HepG2 (cell line): Measurements from ENCODE around the gene STUB1. TPM values are rescaled to one million over a fixed set of nuclear protein-coding genes. Genes with fewer than 3 reads are reported as not detected.
A peak's percentile ranks its signal among the peaks of the same experiment; 100 is the strongest.

Experiments used
- ARID5B ChIP-seq: IDR thresholded peaks from 2 replicates; pipeline ENCODE4 v1.4.0; 2020; ENCODE audit warnings: mild to moderate bottlenecking, missing genetic modification reagents
- GATAD2A ChIP-seq: IDR thresholded peaks from 2 replicates; pipeline ENCODE4 v1.6.1; 2016
- HNRNPLL ChIP-seq: fragments of 200-400 bp; formaldehyde crosslinking; IDR thresholded peaks from 2 replicates; pipeline ENCODE4 v1.6.1; 2017; ENCODE audit warnings: mild to moderate bottlenecking, low read depth, low read length; ENCODE audit not compliant: poor library complexity, severe bottlenecking
- LRRFIP1 ChIP-seq: sonication (generic); formaldehyde crosslinking; conservative IDR thresholded peaks from 2 replicates; pipeline ENCODE4 v1.4.0; 2020; ENCODE audit warnings: missing genetic modification reagents
- MEF2D ChIP-seq: sonication (generic); formaldehyde crosslinking; IDR thresholded peaks from 2 replicates; pipeline ENCODE4 v1.5.1; 2020; ENCODE audit warnings: mild to moderate bottlenecking, missing genetic modification reagents
- MXD3 ChIP-seq: IDR thresholded peaks from 2 replicates; pipeline ENCODE4 v1.6.1; 2016; ENCODE audit warnings: mild to moderate bottlenecking, missing biosample characterization, missing genetic modification reagents
- TBX2 ChIP-seq: sonication (generic); formaldehyde crosslinking; IDR thresholded peaks from 2 replicates; pipeline ENCODE4 v1.5.0; 2020; ENCODE audit warnings: missing genetic modification reagents, mild to moderate bottlenecking, borderline replicate concordance
- TERF1 ChIP-seq: sonication (generic); formaldehyde crosslinking; IDR thresholded peaks from 2 replicates; pipeline ENCODE4 v1.8.0; 2022; ENCODE audit warnings: mild to moderate bottlenecking, missing genetic modification reagents, moderate library complexity
- THRA ChIP-seq: sonication (generic); formaldehyde crosslinking; IDR thresholded peaks from 2 replicates; pipeline ENCODE4 v1.4.0; 2020; ENCODE audit warnings: missing genetic modification reagents, borderline replicate concordance
- ZNF430 ChIP-seq: sonication (generic); formaldehyde crosslinking; IDR thresholded peaks from 2 replicates; pipeline ENCODE4 v1.9.0; 2021; ENCODE audit warnings: mild to moderate bottlenecking, missing genetic modification reagents
- ZNF432 ChIP-seq: sonication (generic); formaldehyde crosslinking; IDR thresholded peaks from 2 replicates; pipeline ENCODE4 v1.5.0; 2020; ENCODE audit warnings: missing genetic modification reagents, mild to moderate bottlenecking, borderline replicate concordance
- ZNF784 ChIP-seq: sonication (generic); formaldehyde crosslinking; IDR thresholded peaks from 2 replicates; pipeline ENCODE4 v1.5.1; 2020; ENCODE audit warnings: missing genetic modification reagents, mild to moderate bottlenecking, borderline replicate concordance
- ZNF83 ChIP-seq: sonication (generic); formaldehyde crosslinking; IDR thresholded peaks from 2 replicates; pipeline ENCODE4 v1.4.0; 2020; ENCODE audit warnings: missing genetic modification reagents, mild to moderate bottlenecking, borderline replicate concordance
- polyA plus RNA-seq, 8 experiments: library from polyadenylated mRNA; depleted of rRNA in 3 of 8; stranded (reverse) in 7 of 8; unstranded in 1 of 8; fragments of >200 nt; fragmentation: Illumina TruSeq in 4 of 8; extraction: Trizol in 4 of 8; gene quantifications; 2 replicates each; pipeline versions ENCODE4 v1.2.1 to v1.2.3, GENCODE V29; 2011 to 2016; ENCODE audit warnings: low read depth in 4 of 8, missing spikeins in 1 of 8, mixed read lengths in 1 of 8; ENCODE audit not compliant: insufficient read depth in 1 of 8
- total RNA-seq, 5 experiments: library from RNA; depleted of rRNA; stranded (reverse); fragments of >200 nt; fragmentation: Illumina TruSeq; extraction: Trizol; gene quantifications; 2 replicates each; pipeline ENCODE4 v1.2.3, GENCODE V29; 2016; ENCODE audit warnings: low read depth in 1 of 5

STUB1 gene
- total and polyA plus RNA-seq, 2 of the 13 experiments (the other 11 are each of a cell fraction or from before 2014, with no cell fraction given), result 52.9 to 78.2 TPM

- 0 out of 2 replicates have a peak, but pooled peaks have one; percentile 17 for TF ChIP-seq ARID5B (CRISPR knock-in tag)
- TF ChIP-seq LRRFIP1 (CRISPR knock-in tag), result no peak
- TF ChIP-seq HNRNPLL, result peak; percentile 55
- TF ChIP-seq TBX2 (CRISPR knock-in tag), result no peak
- no peak for TF ChIP-seq TERF1
- peak; percentile 2; the same call in 1 of the 2 replicates for TF ChIP-seq ZNF430 (CRISPR knock-in tag)
- TF ChIP-seq ZNF784, result no peak
- no peak for TF ChIP-seq MEF2D (CRISPR knock-in tag)
- TF ChIP-seq THRA (CRISPR knock-in tag), result no peak
- TF ChIP-seq ZNF83 (CRISPR knock-in tag), result peak; percentile 37; the same call in 1 of the 2 replicates
- TF ChIP-seq MXD3 (CRISPR knock-in tag), result no peak
- TF ChIP-seq ZNF432 (CRISPR knock-in tag), result no peak
- TF ChIP-seq GATAD2A (CRISPR knock-in tag), result no peak
These were observed at the start of gene STUB1 (continued) for GRCh38 chr16:679814-680624.
